Osteoblast (primary cell): ENCODE data around the gene GYG1. TPM values are rescaled to one million over a fixed set of nuclear protein-coding genes. Genes with fewer than 3 reads are reported as not detected.
A peak's percentile ranks its signal among the peaks of the same experiment; 100 is the strongest.

ENCODE experiments used
- DNase-seq: peaks from one replicate; pipeline ENCODE4 v3.0.0; 2011; ENCODE audit warnings: low spot score, mixed read lengths; ENCODE audit not compliant: insufficient read length; ENCODE audit errors: missing footprints
- H2AFZ ChIP-seq: 2 replicates; pipeline ENCODE4 v1.6.0; 2011; ENCODE audit warnings: mild to moderate bottlenecking, low read length
- H3K27ac ChIP-seq: 2 replicates; pipeline ENCODE4 v1.5.1; 2011; ENCODE audit warnings: mild to moderate bottlenecking, low read depth, low read length, moderate library complexity
- H3K27me3 ChIP-seq: 2 replicates; pipeline ENCODE4 v1.6.0; 2012; ENCODE audit warnings: mild to moderate bottlenecking, control low read depth, inconsistent platforms, low read length, moderate library complexity; ENCODE audit not compliant: insufficient read depth
- H3K36me3 ChIP-seq: 2 replicates; pipeline ENCODE4 v1.5.1; 2011; ENCODE audit warnings: mild to moderate bottlenecking, low read length, control low read depth, moderate library complexity; ENCODE audit not compliant: insufficient read depth
- H3K4me1 ChIP-seq: 2 replicates; pipeline ENCODE4 v1.5.1; 2011; ENCODE audit warnings: mild to moderate bottlenecking, low read length, control low read depth, moderate library complexity; ENCODE audit not compliant: insufficient read depth
- H3K4me2 ChIP-seq: 2 replicates; pipeline ENCODE4 v1.6.0; 2011; ENCODE audit warnings: mild to moderate bottlenecking, low read length; ENCODE audit not compliant: insufficient read depth
- H3K4me3 ChIP-seq: fragments of 200-600 bp; sonication (generic); 3 replicates; pipeline ENCODE4 v1.5.1; 2012; ENCODE audit warnings: mild to moderate bottlenecking, low read length, inconsistent platforms; ENCODE audit not compliant: insufficient read depth
- H3K79me2 ChIP-seq: 2 replicates; pipeline ENCODE4 v1.6.0; 2012; ENCODE audit warnings: mild to moderate bottlenecking, low read length, control low read depth, inconsistent platforms; ENCODE audit not compliant: insufficient read depth
- H3K9me3 ChIP-seq: 2 replicates; pipeline ENCODE4 v1.5.1; 2011; ENCODE audit warnings: low read depth, low read length, control low read depth
- H4K20me1 ChIP-seq: 2 replicates; pipeline ENCODE4 v1.6.0; 2012; ENCODE audit warnings: mild to moderate bottlenecking, low read length, control low read depth; ENCODE audit not compliant: insufficient read depth
- CTCF ChIP-seq: IDR thresholded peaks from 2 replicates; pipeline ENCODE4 v1.5.1; 2011; ENCODE audit warnings: mild to moderate bottlenecking, low read depth, low read length, moderate library complexity; ENCODE audit errors: extremely low read depth
- total RNA-seq: library from RNA; depleted of rRNA; stranded (reverse); fragments of >200 nt; gene quantifications from 2 replicates; pipeline ENCODE4 v1.2.3, GENCODE V29; 2012

Gene GYG1
- total RNA-seq, 1 donor: 42.3 TPM

GRCh38 chr3:148971401-148972163 is 19.8 kb upstream of the GYG1 start:
- H3K4me3 ChIP-seq: no peak overlapping the region
- no peak overlapping the region for H3K27ac ChIP-seq
- no peak overlapping the region for H3K4me2 ChIP-seq
- H3K4me1 ChIP-seq: no peaks in the 10 kb centered on the region
- no peak overlapping the region for H2AFZ ChIP-seq
- peak; percentile 45 for DNase-seq
- no peaks in the 10 kb centered on the region for H3K36me3 ChIP-seq
- H4K20me1 ChIP-seq: no peaks in the 10 kb centered on the region
- H3K79me2 ChIP-seq: no peaks in the 10 kb centered on the region
- H3K27me3 ChIP-seq: no peaks in the 10 kb centered on the region
- H3K9me3 ChIP-seq: no peaks in the 10 kb centered on the region
- no peak for TF ChIP-seq CTCF

GRCh38 chr3:148974726-148975125 is 16.6 kb upstream of the GYG1 start:
- DNase-seq: no peak
- peak overlapping the region; percentile 73 for H2AFZ ChIP-seq

GRCh38 chr3:148975248-148975647 is 16.1 kb upstream of the GYG1 start:
- H3K4me1 ChIP-seq: no peaks in the 10 kb centered on the region
- no peaks in the 10 kb centered on the region for H3K79me2 ChIP-seq
- H2AFZ ChIP-seq: peak overlapping the region; percentile 73
- no peaks in the 10 kb centered on the region for H3K27me3 ChIP-seq
- no peak overlapping the region for H3K27ac ChIP-seq
- DNase-seq: peak; percentile 47
- H3K4me3 ChIP-seq: peak overlapping the region; percentile 39
- H4K20me1 ChIP-seq: no peaks in the 10 kb centered on the region
- no peaks in the 10 kb centered on the region for H3K9me3 ChIP-seq
- no peak for TF ChIP-seq CTCF
- no peaks in the 10 kb centered on the region for H3K36me3 ChIP-seq
- peak overlapping the region; percentile 59 for H3K4me2 ChIP-seq

More at GRCh38 chr3:148974726-148975125, 16.6 kb upstream of the GYG1 start:
- Histone ChIP-seq H3K4me3 (peak overlapping the region; percentile 39), H3K36me3 (no peaks in the 10 kb centered on the region), H4K20me1 (no peaks in the 10 kb centered on the region), H3K9me3 (no peaks in the 10 kb centered on the region), H3K27ac (no peak overlapping the region), H3K4me2 (peak overlapping the region; percentile 59), H3K79me2 (no peaks in the 10 kb centered on the region), H3K27me3 (no peaks in the 10 kb centered on the region), H3K4me1 (no peaks in the 10 kb centered on the region)
- no peak for TF ChIP-seq CTCF

GRCh38 chr3:148975696-148976095 is 15.6 kb upstream of the GYG1 start:
- H3K79me2 ChIP-seq: no peaks in the 10 kb centered on the region
- TF ChIP-seq CTCF: no peak
- H3K9me3 ChIP-seq: no peaks in the 10 kb centered on the region
- H3K4me1 ChIP-seq: no peaks in the 10 kb centered on the region
- H2AFZ ChIP-seq: peak overlapping the region; percentile 73
- no peaks in the 10 kb centered on the region for H3K36me3 ChIP-seq
- no peak overlapping the region for H3K27ac ChIP-seq
- no peak overlapping the region for H3K4me2 ChIP-seq
- DNase-seq: no peak
- no peaks in the 10 kb centered on the region for H3K27me3 ChIP-seq
- H3K4me3 ChIP-seq: no peak overlapping the region
- no peaks in the 10 kb centered on the region for H4K20me1 ChIP-seq
